ENCODE data around the gene ILK.

Gene ILK

DNA sequence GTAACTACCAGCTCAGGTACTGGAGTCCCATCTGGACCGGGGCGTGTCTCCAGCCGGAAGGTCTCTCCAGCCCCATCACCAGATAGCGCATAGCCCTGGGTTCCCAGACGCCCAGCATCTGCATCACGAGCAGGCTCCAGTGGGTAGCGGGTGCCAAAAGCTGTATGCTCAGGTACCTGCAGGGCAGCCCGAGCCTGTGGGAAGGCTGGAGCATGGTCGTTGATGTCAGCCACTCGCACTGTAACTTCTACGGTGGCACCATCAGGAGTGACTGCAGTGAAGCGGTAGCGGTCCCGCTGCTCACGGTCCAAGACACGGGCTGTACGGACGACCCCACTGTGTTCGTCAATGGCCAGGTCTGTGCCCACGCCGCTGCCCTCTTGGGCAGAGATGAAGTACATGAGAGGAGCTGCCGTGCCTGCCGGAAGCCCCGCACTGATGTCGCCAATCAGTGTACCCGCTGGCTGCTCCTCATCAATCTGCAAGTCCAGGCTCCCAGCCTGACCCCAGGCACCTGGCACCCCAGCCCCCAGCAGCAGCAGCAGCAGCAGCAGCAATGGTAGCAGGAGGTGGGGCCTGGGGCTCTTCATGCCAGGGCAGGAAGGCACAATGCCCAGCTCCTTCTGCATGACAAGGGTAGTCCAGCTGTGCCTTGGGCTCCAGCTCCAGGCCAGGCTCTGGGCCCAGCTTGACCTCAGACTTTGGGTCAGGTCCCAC, 37.6 kb downstream of the ILK start:
- TF ChIP-seq CTCF (IDR thresholded peaks at IDR 0.05): no peak

DNA sequence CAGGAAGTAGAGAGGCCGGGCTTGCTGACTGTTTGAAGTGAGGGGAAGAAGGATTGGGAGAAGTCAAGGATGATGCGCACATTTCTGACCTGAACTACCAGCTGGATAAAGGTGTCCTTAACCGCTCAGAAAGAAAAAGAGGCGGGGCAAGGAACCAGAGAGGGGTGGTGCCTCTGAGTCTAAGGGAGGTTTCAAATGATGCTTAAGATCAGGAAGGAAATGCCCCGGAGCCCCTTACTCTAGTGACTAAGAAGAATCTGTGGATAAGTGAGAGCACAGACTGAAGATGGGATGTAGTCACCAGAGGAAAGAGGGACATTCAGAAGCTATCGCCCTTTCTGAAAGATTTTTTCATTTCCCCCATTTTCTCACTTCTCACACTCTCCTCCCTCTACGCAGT, 39.4 kb downstream of the ILK start:
- no peak for TF ChIP-seq CTCF (IDR thresholded peaks at IDR 0.05)

DNA sequence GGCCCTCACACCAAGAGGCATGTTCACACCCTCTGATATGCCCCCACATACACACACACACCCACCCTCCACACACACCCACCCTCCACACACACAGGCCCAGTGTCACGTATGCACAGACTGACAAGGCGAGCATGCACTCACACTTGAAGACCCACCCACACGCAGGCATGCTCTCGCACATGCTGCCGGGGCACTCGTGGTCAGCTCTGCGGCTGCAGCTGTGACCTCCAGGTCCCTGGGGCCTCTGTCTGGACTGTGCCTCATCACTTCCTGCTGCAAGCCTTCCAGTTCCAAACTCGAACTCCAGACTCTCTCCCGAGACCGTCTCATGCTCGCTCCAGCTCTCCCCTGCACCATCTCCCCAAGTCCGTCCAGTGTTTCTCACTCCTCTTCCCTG, 42.5 kb downstream of the ILK start:
- no peak for TF ChIP-seq CTCF (IDR thresholded peaks at IDR 0.05)

GRCh38 chr11:6646576-6646917, 43.0 kb downstream of the ILK start:
- TF ChIP-seq CTCF (IDR thresholded peaks at IDR 0.05): no peak

GRCh38 chr11:6646918-6647679, 43.5 kb downstream of the ILK start:
- no peak for TF ChIP-seq CTCF (IDR thresholded peaks at IDR 0.05)

DNA sequence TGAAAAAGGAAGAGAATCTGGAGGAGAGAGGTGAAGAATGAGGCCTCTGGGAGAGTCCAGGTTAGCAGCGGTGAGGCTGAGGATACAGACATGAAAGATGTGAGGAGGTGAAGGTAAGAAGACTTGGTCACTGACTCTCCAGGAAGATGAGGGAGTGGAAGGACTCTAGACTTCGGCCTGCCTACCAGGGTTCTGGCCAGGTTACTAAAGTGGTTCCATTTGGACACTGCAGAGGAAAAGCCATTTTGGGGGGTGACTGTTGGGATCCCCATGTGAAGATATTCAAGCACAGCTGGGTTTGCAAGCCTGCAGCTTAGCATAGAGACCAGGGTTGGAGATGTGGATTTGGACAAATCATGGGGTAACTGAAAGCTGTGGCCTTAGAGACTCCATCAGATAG, 44.3 kb downstream of the ILK start:
- TF ChIP-seq CTCF (IDR thresholded peaks at IDR 0.05): no peak

- no peak for TF ChIP-seq CTCF (IDR thresholded peaks at IDR 0.05)
Observed at GRCh38 chr11:6648501-6648900, 44.9 kb downstream of the ILK start.

Measured in LNCAP (cell line).